ENCODE data around the gene SLIT3.

DNA sequence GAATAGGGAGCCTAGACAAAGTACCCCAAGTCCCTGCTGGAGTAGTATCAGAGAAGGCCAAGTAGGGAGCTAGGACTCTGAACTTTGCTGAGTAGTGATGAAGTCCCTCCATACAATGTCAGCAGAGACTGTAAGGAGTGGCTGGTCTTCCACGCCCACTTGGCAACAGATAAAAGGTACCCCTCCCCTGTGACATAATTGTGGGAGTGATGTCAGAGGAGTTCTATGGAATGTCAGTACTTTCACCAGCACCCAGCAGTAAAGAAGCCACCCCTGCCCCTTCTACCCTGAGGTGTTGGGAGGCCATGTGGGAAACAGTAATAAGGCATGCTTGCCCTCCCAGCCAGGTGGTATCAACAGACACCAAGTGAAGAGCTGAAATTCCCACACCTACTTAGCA lies 143.9 kb downstream of the SLIT3 start:
- TF ChIP-seq ZNF565 (CRISPR knock-in tag; conservative IDR thresholded peaks at IDR 0.05; ENCODE audit: low read depth) (no peak), ESRRG (CRISPR knock-in tag; IDR thresholded peaks at IDR 0.05) (no peak), GLIS3 (CRISPR knock-in tag; IDR thresholded peaks at IDR 0.05) (no peak), PATZ1 (CRISPR knock-in tag; IDR thresholded peaks at IDR 0.05; ENCODE audit: borderline replicate concordance) (no peak), ARNTL (CRISPR knock-in tag; IDR thresholded peaks at IDR 0.05; ENCODE audit: borderline replicate concordance, low read depth) (no peak), SNAI2 (CRISPR knock-in tag; IDR thresholded peaks at IDR 0.05) (no peak), ISL1 (CRISPR knock-in tag; IDR thresholded peaks at IDR 0.05) (no peak), BACH2 (CRISPR knock-in tag; IDR thresholded peaks at IDR 0.05; ENCODE audit: borderline replicate concordance) (no peak), TOX (CRISPR knock-in tag; IDR thresholded peaks at IDR 0.05; ENCODE audit: borderline replicate concordance) (no peak), TCF4 (CRISPR knock-in tag; IDR thresholded peaks at IDR 0.05; ENCODE audit: borderline replicate concordance) (no peak), CSRNP3 (CRISPR knock-in tag; IDR thresholded peaks at IDR 0.05) (no peak), PPARA (CRISPR knock-in tag; IDR thresholded peaks at IDR 0.05; ENCODE audit: borderline replicate concordance) (no peak), ZFP3 (CRISPR knock-in tag; IDR thresholded peaks at IDR 0.05) (no peak), ZC3H10 (CRISPR knock-in tag; IDR thresholded peaks at IDR 0.05) (no peak)

Data from SK-N-SH treated with all-trans-retinoic acid at 6 μM for 48 hours (cell line).